ENCODE measurements around the gene NDUFV2.

DNA sequence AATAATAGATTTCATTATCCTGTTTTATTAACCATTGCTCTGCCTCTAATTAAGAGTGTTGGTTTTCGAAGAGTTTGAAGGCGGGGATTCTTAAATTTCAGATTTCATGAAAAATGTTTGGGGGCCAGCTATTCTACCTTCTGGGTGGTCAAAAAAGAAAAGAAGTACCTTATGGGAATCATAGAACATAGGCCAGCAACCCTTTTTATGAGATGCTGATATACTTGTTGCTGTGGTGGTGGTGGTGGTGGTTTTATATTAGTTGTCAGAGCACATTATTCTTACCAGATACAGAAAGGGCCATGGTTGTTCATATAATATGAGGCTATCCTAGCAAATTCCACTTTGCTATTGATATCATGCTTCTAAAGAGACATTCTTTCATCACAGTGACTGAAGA lies 38.5 kb downstream of the NDUFV2 start:
- TF ChIP-seq, protein P1, sequence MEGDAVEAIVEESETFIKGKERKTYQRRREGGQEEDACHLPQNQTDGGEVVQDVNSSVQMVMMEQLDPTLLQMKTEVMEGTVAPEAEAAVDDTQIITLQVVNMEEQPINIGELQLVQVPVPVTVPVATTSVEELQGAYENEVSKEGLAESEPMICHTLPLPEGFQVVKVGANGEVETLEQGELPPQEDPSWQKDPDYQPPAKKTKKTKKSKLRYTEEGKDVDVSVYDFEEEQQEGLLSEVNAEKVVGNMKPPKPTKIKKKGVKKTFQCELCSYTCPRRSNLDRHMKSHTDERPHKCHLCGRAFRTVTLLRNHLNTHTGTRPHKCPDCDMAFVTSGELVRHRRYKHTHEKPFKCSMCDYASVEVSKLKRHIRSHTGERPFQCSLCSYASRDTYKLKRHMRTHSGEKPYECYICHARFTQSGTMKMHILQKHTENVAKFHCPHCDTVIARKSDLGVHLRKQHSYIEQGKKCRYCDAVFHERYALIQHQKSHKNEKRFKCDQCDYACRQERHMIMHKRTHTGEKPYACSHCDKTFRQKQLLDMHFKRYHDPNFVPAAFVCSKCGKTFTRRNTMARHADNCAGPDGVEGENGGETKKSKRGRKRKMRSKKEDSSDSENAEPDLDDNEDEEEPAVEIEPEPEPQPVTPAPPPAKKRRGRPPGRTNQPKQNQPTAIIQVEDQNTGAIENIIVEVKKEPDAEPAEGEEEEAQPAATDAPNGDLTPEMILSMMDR (IDR thresholded peaks at IDR 0.05) = no peak
- TF ChIP-seq EZH2phosphoT487 (IDR thresholded peaks at IDR 0.05) = no peak
- no peak for TF ChIP-seq EZH2 (IDR thresholded peaks at IDR 0.05)

Data from neural progenitor cell (in vitro differentiated cells).